SK-N-DZ (cell line): ENCODE measurements around the gene TMEM158. TPM values are rescaled to one million over a fixed set of nuclear protein-coding genes. Genes with fewer than 3 reads are reported as not detected.

Experiments
- DNase-seq: peaks from one replicate; pipeline ENCODE4 v3.0.0-alpha.2; 2015; ENCODE audit warnings: low spot score
- polyA plus RNA-seq, 2 experiments: library from polyadenylated mRNA; depleted of rRNA; stranded (reverse); fragments of >200 nt; gene quantifications; 2 replicates each; pipeline ENCODE4 v1.2.3, GENCODE V29; 2014

Gene TMEM158
- 0.97 and 2.4 TPM in 2 replicates for polyA plus RNA-seq (2014; cell fraction: cytosol; rRNA removed)
- polyA plus RNA-seq (2014; cell fraction: nucleus; rRNA removed): 1.0 TPM in 2 replicates

- DNase-seq: peak; percentile 36
These were observed at the start of gene TMEM158 for GRCh38 chr3:45226206-45226915. Gene TMEM158 (minus strand): TSS chr3:45226287. CDS start chr3:45226027, 260 bp downstream.

- no peak for DNase-seq
These were observed 49.1 kb upstream of the TMEM158 start for GRCh38 chr3:45275006-45275704.

GRCh38 chr3:45273681-45274515, 47.8 kb upstream of the TMEM158 start:
- DNase-seq: no peak

- no peak for DNase-seq
These were observed 46.9 kb upstream of the TMEM158 start for GRCh38 chr3:45272828-45273470.

GRCh38 chr3:45272032-45272810, 46.1 kb upstream of the TMEM158 start:
- no peak for DNase-seq

- no peak for DNase-seq
These were observed 43.9 kb upstream of the TMEM158 start for GRCh38 chr3:45269952-45270351.

GRCh38 chr3:45267097-45267496, 41.0 kb upstream of the TMEM158 start:
- no peak for DNase-seq

GRCh38 chr3:45261333-45262110, 35.4 kb upstream of the TMEM158 start:
- no peak for DNase-seq

- no peak for DNase-seq
These were observed 33.0 kb upstream of the TMEM158 start for GRCh38 chr3:45259133-45259532.

- DNase-seq: no peak
These were observed 32.2 kb upstream of the TMEM158 start for GRCh38 chr3:45258317-45258716.

- DNase-seq: no peak
These were observed 27.2 kb upstream of the TMEM158 start for GRCh38 chr3:45253316-45253715.

GRCh38 chr3:45252826-45253225, 26.7 kb upstream of the TMEM158 start:
- no peak for DNase-seq

- no peak for DNase-seq
These were observed 23.3 kb upstream of the TMEM158 start for GRCh38 chr3:45249391-45249790.

- no peak for DNase-seq
These were observed 20.2 kb upstream of the TMEM158 start for GRCh38 chr3:45246241-45246640.

GRCh38 chr3:45244356-45244755, 18.3 kb upstream of the TMEM158 start:
- no peak for DNase-seq

GRCh38 chr3:45241206-45241605, 15.1 kb upstream of the TMEM158 start:
- no peak for DNase-seq

- no peak for DNase-seq
These were observed 14.2 kb upstream of the TMEM158 start for GRCh38 chr3:45240292-45240691.

GRCh38 chr3:45239254-45239653, 13.2 kb upstream of the TMEM158 start:
- DNase-seq: no peak

- no peak for DNase-seq
These were observed 10.9 kb upstream of the TMEM158 start for GRCh38 chr3:45236964-45237363.

GRCh38 chr3:45235409-45235808, 9.3 kb upstream of the TMEM158 start:
- DNase-seq: no peak
